ENCODE measurements around the gene NLRP9.

NLRP9 gene

DNA sequence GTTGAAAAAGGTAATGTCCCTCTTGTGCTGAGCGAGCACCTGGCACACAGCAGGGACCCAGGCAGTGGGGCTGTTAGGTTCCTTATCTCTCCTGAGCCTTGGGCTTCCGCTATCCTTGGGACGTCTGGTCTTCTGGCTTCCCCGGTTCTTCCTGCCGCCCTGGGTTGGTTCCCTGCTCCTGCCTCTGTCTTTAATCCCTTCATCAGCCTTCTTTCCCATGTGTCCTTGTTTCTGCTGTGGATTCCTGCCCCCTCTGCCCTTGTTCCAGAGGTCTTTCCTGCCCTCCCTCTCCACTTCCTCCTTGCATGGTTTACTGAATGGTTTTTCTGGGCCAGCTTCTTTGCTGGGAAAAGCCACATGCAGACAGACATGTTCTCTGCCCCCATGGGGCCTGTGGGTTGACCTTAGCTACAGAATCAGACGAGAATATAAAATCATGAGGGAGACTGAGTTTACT, 60.6 kb downstream of the NLRP9 start:
- peaks cover 31% of the 10 kb centered on the region for H3F3A ChIP-seq (ENCODE audit: control insufficient read depth, insufficient read depth)
- peak overlapping the region; percentile 90 for H3K27ac ChIP-seq (ENCODE audit: low read depth, low read length)
- no peaks in the 10 kb centered on the region for H3K9me3 ChIP-seq (ENCODE audit: control insufficient read depth, insufficient read depth, low read length)
- H4K20me1 ChIP-seq (ENCODE audit: control insufficient read depth, insufficient read depth, low read depth, low read length): peaks cover 8% of the 10 kb centered on the region; the same call in 1 of the 2 replicates
- H3K36me3 ChIP-seq (ENCODE audit: control insufficient read depth, low read length): peaks cover 84% of the 10 kb centered on the region
- H3K4me1 ChIP-seq (ENCODE audit: control insufficient read depth, low read length): peaks cover 48% of the 10 kb centered on the region
- H3K4me3 ChIP-seq (ENCODE audit: low read length): peak overlapping the region; percentile 90
- peaks cover 91% of the 10 kb centered on the region for H3K79me2 ChIP-seq (ENCODE audit: control insufficient read depth, low read length)
- peak overlapping the region; percentile 92 for H3K4me2 ChIP-seq (ENCODE audit: low read length)
- TF ChIP-seq CTCF (IDR thresholded peaks at IDR 0.05; ENCODE audit: low read depth, low read length, poor library complexity, severe bottlenecking) (no peak), EZH2phosphoT487 (IDR thresholded peaks at IDR 0.05; ENCODE audit: borderline replicate concordance, low read length) (no peak)
- H3K27me3 ChIP-seq (ENCODE audit: control insufficient read depth, low read length): no peaks in the 10 kb centered on the region
- no peaks in the 10 kb centered on the region for H3K9me2 ChIP-seq (replicated peaks; ENCODE audit: control insufficient read depth, low read length)

DNA sequence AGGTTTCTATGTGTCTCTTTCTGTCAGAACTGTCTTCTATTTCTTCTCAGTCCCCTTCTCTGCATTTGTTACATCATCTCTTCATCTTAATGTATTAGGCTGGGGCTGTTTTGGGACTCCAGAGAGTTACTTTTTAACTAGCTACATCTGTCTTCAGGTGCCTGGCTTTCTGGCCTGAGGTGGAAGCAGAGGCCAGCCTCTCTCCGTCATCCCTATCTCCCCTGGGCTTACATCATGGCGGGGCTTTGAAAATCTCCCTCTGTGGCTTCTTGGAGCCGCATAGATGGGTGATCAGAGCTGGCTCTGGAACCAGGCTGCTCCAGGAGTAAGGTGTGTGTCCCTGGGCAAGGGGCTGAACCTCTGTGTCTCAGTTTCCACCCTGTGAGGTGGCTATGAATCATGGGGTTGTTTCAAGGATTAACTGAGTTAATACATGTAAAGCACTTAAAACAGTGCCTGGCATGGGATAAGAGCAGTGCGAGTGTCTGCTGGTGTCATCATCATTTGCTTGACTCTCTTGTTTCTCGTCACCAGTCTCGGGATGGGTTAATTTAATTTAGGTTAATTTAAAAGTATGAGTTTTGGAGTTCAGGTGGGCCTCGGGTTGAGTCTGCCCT, 61.2 kb downstream of the NLRP9 start:
- Histone ChIP-seq H3K9me2 (replicated peaks; ENCODE audit: control insufficient read depth, low read length) (no peaks in the 10 kb centered on the region), H3K27me3 (ENCODE audit: control insufficient read depth, low read length) (no peaks in the 10 kb centered on the region), H3K4me3 (ENCODE audit: low read length) (peak overlapping the region; percentile 90), H3K9me3 (ENCODE audit: control insufficient read depth, insufficient read depth, low read length) (no peaks in the 10 kb centered on the region), H3K79me2 (ENCODE audit: control insufficient read depth, low read length) (peaks cover 93% of the 10 kb centered on the region), H3K36me3 (ENCODE audit: control insufficient read depth, low read length) (peaks cover 85% of the 10 kb centered on the region), H3K4me2 (ENCODE audit: low read length) (peak overlapping the region; percentile 92), H3K4me1 (ENCODE audit: control insufficient read depth, low read length) (peaks cover 53% of the 10 kb centered on the region), H3F3A (ENCODE audit: control insufficient read depth, insufficient read depth) (peaks cover 37% of the 10 kb centered on the region), H3K27ac (ENCODE audit: low read depth, low read length) (peak overlapping the region; percentile 90), H4K20me1 (ENCODE audit: control insufficient read depth, insufficient read depth, low read depth, low read length) (peaks cover 11% of the 10 kb centered on the region; the same call in 1 of the 2 replicates)
- TF ChIP-seq EZH2phosphoT487 (IDR thresholded peaks at IDR 0.05; ENCODE audit: borderline replicate concordance, low read length) (no peak), CTCF (IDR thresholded peaks at IDR 0.05; ENCODE audit: low read depth, low read length, poor library complexity, severe bottlenecking) (no peak)

GRCh38 chr19:55676383-55676782, 61.8 kb downstream of the NLRP9 start:
- Histone ChIP-seq H3F3A (ENCODE audit: control insufficient read depth, insufficient read depth) (peaks cover 42% of the 10 kb centered on the region), H3K9me2 (replicated peaks; ENCODE audit: control insufficient read depth, low read length) (no peaks in the 10 kb centered on the region), H3K36me3 (ENCODE audit: control insufficient read depth, low read length) (peaks cover 85% of the 10 kb centered on the region), H4K20me1 (ENCODE audit: control insufficient read depth, insufficient read depth, low read depth, low read length) (peaks cover 15% of the 10 kb centered on the region; the same call in 1 of the 2 replicates), H3K79me2 (ENCODE audit: control insufficient read depth, low read length) (peaks cover 93% of the 10 kb centered on the region), H3K27me3 (ENCODE audit: control insufficient read depth, low read length) (no peaks in the 10 kb centered on the region), H3K9me3 (ENCODE audit: control insufficient read depth, insufficient read depth, low read length) (no peaks in the 10 kb centered on the region), H3K4me1 (ENCODE audit: control insufficient read depth, low read length) (peaks cover 58% of the 10 kb centered on the region), H3K27ac (ENCODE audit: low read depth, low read length) (peak overlapping the region; percentile 90), H3K4me2 (ENCODE audit: low read length) (peak overlapping the region; percentile 92), H3K4me3 (ENCODE audit: low read length) (peak overlapping the region; percentile 90)
- TF ChIP-seq EZH2phosphoT487 (IDR thresholded peaks at IDR 0.05; ENCODE audit: borderline replicate concordance, low read length) (no peak), CTCF (IDR thresholded peaks at IDR 0.05; ENCODE audit: low read depth, low read length, poor library complexity, severe bottlenecking) (peak; percentile 41)
